GM10266 (cell line): ENCODE measurements around the gene CUL9.

Source experiments
- DNase-seq: peaks from one replicate; pipeline ENCODE4 v3.0.0; 2012; ENCODE audit errors: extremely low spot score
- TF ChIP-seq, protein P1 (sequence below): IDR thresholded peaks from 2 replicates; pipeline ENCODE4 v1.5.1; 2012; ENCODE audit warnings: mild to moderate bottlenecking, low read depth; ENCODE audit not compliant: control insufficient read depth, insufficient read depth; ENCODE audit errors: missing control alignments

Gene CUL9

DNA sequence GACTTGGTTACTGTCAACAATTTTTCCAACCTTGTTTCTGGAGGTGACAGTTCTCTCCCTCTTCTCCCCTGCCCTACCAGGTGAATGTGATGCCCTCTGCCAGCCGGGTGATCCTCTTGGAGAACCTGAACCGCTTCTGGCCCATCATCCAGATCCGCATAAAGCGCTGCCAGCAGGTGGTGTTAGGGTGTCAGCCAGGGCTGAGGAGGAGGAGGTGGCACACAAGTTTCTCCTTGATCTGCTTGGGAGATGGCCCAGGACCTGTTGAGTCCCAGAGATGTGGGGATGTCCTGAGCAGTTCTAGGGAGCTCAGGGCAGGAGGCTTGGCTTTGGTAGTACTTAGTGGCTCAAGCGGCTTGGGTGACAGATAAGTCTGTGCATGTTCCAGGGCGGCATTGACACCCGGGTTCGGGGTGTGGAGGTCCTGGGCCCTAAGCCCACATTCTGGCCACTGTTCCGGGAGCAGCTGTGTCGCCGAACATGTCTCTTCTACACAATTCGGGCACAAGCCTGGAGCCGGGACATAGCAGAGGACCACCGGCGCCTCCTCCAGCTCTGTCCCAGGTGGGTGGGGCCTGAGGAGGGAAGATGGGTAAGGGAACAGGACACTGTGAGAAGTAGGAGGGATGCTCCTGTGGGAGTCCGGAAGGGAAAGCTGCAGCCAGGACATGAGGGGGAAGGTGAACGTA lies 21.2 kb downstream of the CUL9 start:
- DNase-seq, result no peak
- TF ChIP-seq, protein P1, sequence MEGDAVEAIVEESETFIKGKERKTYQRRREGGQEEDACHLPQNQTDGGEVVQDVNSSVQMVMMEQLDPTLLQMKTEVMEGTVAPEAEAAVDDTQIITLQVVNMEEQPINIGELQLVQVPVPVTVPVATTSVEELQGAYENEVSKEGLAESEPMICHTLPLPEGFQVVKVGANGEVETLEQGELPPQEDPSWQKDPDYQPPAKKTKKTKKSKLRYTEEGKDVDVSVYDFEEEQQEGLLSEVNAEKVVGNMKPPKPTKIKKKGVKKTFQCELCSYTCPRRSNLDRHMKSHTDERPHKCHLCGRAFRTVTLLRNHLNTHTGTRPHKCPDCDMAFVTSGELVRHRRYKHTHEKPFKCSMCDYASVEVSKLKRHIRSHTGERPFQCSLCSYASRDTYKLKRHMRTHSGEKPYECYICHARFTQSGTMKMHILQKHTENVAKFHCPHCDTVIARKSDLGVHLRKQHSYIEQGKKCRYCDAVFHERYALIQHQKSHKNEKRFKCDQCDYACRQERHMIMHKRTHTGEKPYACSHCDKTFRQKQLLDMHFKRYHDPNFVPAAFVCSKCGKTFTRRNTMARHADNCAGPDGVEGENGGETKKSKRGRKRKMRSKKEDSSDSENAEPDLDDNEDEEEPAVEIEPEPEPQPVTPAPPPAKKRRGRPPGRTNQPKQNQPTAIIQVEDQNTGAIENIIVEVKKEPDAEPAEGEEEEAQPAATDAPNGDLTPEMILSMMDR, result no peak

DNA sequence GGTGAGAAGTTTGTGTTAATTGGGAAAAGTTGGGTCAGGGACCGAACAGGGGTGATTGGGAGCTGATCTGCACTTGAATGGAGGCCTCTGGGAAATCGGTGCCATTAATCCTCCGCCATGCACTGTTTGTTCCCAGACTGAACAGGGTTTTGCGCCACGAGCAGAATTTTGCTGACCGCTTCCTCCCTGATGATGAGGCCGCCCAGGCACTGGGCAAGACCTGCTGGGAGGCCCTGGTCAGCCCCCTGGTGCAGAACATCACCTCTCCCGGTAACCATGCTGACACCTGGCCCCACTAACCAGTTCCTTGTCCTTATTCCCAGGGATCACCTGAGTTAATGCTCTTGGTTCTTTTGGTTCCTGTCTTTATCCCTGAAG lies 21.7 kb downstream of the CUL9 start:
- TF ChIP-seq, protein P1, result no peak

DNA sequence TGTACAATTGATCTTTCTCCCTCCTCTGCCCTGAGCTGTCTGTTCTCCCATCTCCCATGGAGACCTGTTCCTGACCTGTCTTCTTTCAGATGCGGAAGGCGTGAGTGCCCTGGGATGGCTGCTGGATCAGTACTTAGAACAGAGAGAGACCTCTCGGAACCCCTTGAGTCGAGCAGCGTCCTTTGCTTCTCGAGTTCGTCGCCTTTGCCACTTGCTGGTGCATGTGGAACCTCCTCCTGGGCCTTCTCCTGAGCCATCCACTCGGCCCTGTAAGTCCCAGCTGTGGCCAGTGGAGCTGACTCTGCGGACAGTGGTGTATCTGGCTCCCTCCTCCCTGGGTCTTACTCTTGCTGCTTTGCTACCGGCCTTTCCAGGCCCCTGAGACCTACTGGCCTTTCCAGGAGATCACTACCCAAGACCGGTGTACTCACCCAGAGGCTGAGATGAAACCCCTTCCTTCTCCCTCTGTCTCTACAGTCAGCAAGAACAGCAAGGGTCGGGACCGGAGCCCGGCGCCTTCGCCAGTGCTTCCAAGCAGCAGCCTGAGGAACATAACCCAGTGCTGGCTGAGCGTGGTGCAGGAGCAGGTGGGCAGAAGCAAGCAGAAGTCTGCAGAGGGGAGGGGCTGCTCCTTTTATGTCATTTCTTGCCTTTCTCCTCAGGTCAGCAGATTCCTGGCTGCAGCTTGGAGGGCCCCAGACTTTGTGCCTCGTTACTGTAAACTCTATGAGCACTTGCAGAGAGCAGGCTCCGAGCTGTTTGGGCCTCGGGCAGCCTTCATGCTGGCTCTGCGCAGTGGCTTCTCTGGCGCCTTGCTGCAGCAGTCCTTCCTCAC lies 22.5 kb downstream of the CUL9 start:
- TF ChIP-seq, protein P1, result no peak
- no peak for DNase-seq

More for the DNA sequence above, 21.7 kb downstream of the CUL9 start:
- DNase-seq, result no peak

DNA sequence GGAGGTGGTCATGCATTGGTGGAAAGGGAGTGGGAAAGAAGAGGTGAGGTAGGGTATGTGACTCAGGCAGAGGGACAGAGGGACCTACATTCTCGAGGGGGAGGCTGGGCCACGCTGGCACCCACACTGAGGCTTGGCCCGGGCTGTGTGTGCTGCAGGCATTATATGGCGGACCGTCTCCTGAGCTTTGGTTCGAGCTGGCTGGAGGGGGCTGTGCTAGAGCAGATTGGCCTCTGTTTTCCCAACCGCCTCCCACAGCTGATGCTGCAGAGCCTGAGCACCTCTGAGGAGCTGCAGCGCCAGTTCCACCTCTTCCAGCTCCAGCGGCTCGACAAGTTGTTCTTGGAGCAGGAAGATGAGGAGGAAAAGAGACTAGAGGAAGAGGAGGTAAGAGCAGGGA lies 23.9 kb downstream of the CUL9 start:
- TF ChIP-seq, protein P1, result no peak
- DNase-seq, result no peak

DNA sequence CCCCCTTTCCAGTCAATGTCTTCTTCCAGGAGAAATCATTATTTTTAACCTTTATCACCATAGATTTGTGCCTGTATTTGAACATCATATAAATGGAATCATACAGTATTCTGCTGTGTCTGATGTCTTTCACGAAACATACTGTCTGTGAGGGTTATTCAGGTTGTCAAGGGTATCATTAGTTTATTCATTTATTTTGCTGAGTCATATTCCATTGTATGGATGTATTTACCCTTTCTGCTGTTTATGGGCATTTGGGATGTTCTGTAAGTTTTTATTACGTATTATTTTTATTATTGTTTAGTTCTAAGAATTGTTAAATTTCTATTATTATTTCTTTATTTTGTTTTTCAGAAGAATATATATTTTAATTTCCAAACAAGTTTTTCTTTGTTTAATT lies 25.3 kb downstream of the CUL9 start:
- DNase-seq, result no peak
- TF ChIP-seq, protein P1, result no peak

DNA sequence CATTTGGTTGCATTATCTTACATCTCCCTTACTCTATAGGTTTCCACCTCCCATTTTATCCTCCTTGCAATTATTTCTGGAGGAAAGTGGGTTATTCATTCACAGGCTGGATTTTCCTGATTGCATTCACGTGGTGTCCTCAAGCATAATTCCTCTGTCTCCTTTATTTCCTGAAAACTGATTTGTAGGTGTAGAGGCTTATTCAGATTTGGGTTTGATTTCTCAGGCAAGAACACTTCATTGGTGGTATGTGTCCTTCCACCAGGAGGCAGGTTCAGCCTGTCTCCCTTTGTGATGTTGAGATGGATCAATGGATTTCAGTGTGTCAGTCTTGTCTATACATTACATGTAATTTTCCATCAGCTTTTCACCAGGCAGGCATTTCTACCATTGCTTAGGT lies 30.0 kb downstream of the CUL9 start:
- no peak for DNase-seq
- TF ChIP-seq, protein P1, result no peak

DNA sequence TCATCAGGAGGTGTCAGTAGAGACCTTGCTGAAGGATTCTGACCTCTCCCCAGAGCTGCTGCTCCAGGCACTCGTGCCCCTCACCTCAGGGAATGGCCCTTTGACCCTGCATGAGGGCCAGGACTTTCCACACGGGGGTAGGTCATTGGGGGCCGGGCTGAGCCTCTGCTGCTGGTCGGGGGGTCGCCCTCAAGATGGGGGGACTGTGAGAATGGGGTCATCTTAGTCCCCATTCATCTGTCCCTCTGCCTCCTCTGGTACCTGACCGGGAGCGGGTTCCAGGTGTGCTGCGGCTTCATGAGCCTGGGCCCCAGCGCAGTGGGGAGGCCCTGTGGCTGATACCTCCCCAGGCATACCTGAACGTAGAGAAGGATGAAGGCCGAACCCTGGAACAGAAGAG lies 31.4 kb downstream of the CUL9 start:
- TF ChIP-seq, protein P1, result no peak
- DNase-seq, result no peak
